H9 (cell line): ENCODE results near the gene ADAMTSL2. TPM values are rescaled to one million over a fixed set of nuclear protein-coding genes. Genes with fewer than 3 reads are reported as not detected.
A peak's percentile ranks its signal among the peaks of the same experiment; 100 is the strongest.

Source experiments
- DNase-seq: peaks from one replicate; pipeline ENCODE4 v3.0.0-alpha.2; 2017
- H2AFZ ChIP-seq: one replicate; pipeline ENCODE4 v1.6.1; 2013; ENCODE audit warnings: mild to moderate bottlenecking, low read length, control low read depth, moderate library complexity
- H2AK5ac ChIP-seq: 2 replicates; pipeline ENCODE4 v1.6.1; 2013; ENCODE audit warnings: low read length, control low read depth, mixed read lengths; ENCODE audit not compliant: insufficient read length
- H2BK120ac ChIP-seq: one replicate; pipeline ENCODE4 v1.6.1; 2013; ENCODE audit warnings: low read depth, mild to moderate bottlenecking, low read length, control low read depth, inconsistent platforms; ENCODE audit not compliant: poor library complexity, severe bottlenecking
- H2BK12ac ChIP-seq: 2 replicates; pipeline ENCODE4 v1.6.1; 2013; ENCODE audit warnings: low read length, control low read depth, mixed read lengths, low read depth; ENCODE audit not compliant: insufficient read length
- H2BK15ac ChIP-seq: 2 replicates; pipeline ENCODE4 v1.6.1; 2013; ENCODE audit warnings: low read depth, low read length, control low read depth
- H2BK20ac ChIP-seq: one replicate; pipeline ENCODE4 v1.6.1; 2013; ENCODE audit warnings: low read depth, mild to moderate bottlenecking, low read length, control low read depth, inconsistent platforms; ENCODE audit not compliant: poor library complexity, severe bottlenecking
- H2BK5ac ChIP-seq: 2 replicates; pipeline ENCODE4 v1.6.1; 2013; ENCODE audit warnings: low read length, control low read depth, mixed read lengths; ENCODE audit not compliant: insufficient read length
- H3K14ac ChIP-seq: 2 replicates; pipeline ENCODE4 v1.6.1; 2013; ENCODE audit warnings: low read length, control low read depth; ENCODE audit not compliant: insufficient read depth
- H3K18ac ChIP-seq: 2 replicates; pipeline ENCODE4 v1.6.1; 2013; ENCODE audit warnings: low read depth, mild to moderate bottlenecking, mixed read lengths, low read length, control low read depth; ENCODE audit not compliant: insufficient read length
- H3K23ac ChIP-seq: 2 replicates; pipeline ENCODE4 v1.6.1; 2013; ENCODE audit warnings: low read length, control low read depth, mixed read lengths, low read depth; ENCODE audit not compliant: insufficient read length
- H3K23me2 ChIP-seq: 2 replicates; pipeline ENCODE4 v1.6.1; 2013; ENCODE audit warnings: low read depth, mild to moderate bottlenecking, mixed read lengths, low read length, control low read depth; ENCODE audit not compliant: insufficient read length, poor library complexity, severe bottlenecking
- H3K27ac ChIP-seq: 2 replicates; pipeline ENCODE4 v1.5.1; 2013; ENCODE audit warnings: low read length, control low read depth, mixed read lengths, low read depth; ENCODE audit not compliant: insufficient read length
- H3K27me3 ChIP-seq: 2 replicates; pipeline ENCODE4 v1.6.1; 2013; ENCODE audit warnings: low read length, control low read depth, inconsistent platforms; ENCODE audit not compliant: insufficient read depth
- H3K4ac ChIP-seq: 2 replicates; pipeline ENCODE4 v1.6.1; 2013; ENCODE audit warnings: low read depth, mild to moderate bottlenecking, control low read depth, inconsistent platforms, low read length, moderate library complexity
- H3K4me1 ChIP-seq: 2 replicates; pipeline ENCODE4 v1.6.1; 2013; ENCODE audit warnings: low read length, control low read depth, inconsistent platforms; ENCODE audit not compliant: insufficient read depth
- H3K4me2 ChIP-seq: 2 replicates; pipeline ENCODE4 v1.6.1; 2013; ENCODE audit warnings: low read length, control low read depth, mixed read lengths; ENCODE audit not compliant: insufficient read length, insufficient read depth
- H3K56ac ChIP-seq: 2 replicates; pipeline ENCODE4 v1.6.1; 2013; ENCODE audit warnings: low read depth, mild to moderate bottlenecking, mixed read lengths, low read length, control low read depth; ENCODE audit not compliant: insufficient read length
- H3K79me1 ChIP-seq: 2 replicates; pipeline ENCODE4 v1.6.1; 2013; ENCODE audit warnings: low read depth, mild to moderate bottlenecking, moderate library complexity, low read length, control low read depth, inconsistent platforms; ENCODE audit not compliant: insufficient read depth, poor library complexity, severe bottlenecking
- H3K79me2 ChIP-seq: 2 replicates; pipeline ENCODE4 v1.6.1; 2013; ENCODE audit warnings: low read length, control low read depth, inconsistent platforms; ENCODE audit not compliant: insufficient read depth
- H3K9ac ChIP-seq: 2 replicates; pipeline ENCODE4 v1.6.1; 2013; ENCODE audit warnings: low read length, control low read depth, mixed read lengths; ENCODE audit not compliant: insufficient read length; ENCODE audit errors: extremely low read depth
- H3K9me3 ChIP-seq: one replicate; pipeline ENCODE4 v1.6.1; 2013; ENCODE audit warnings: low read depth, low read length, inconsistent platforms; ENCODE audit not compliant: control insufficient read depth
- H3T11ph ChIP-seq: one replicate; pipeline ENCODE4 v1.6.1; 2013; ENCODE audit warnings: mild to moderate bottlenecking, low read length, control low read depth, inconsistent platforms
- H4K20me1 ChIP-seq: one replicate; pipeline ENCODE4 v1.6.1; 2013; ENCODE audit not compliant: control insufficient read depth, insufficient read length, insufficient read depth
- H4K5ac ChIP-seq: 2 replicates; pipeline ENCODE4 v1.6.1; 2013; ENCODE audit warnings: low read depth, mild to moderate bottlenecking, mixed read lengths, low read length, control low read depth; ENCODE audit not compliant: insufficient read length
- H4K8ac ChIP-seq: replicated peaks from 2 replicates; pipeline ENCODE4 v1.6.1; 2013; ENCODE audit warnings: low read length, control low read depth, mixed read lengths, low read depth; ENCODE audit not compliant: insufficient read length
- H4K91ac ChIP-seq: 2 replicates; pipeline ENCODE4 v1.6.1; 2013; ENCODE audit warnings: low read depth, mild to moderate bottlenecking, moderate library complexity, mixed read lengths, low read length, control low read depth; ENCODE audit not compliant: insufficient read length
- H3K27ac Mint-ChIP-seq, 3 experiments: 2 replicates in 2 of 3; 3 replicates in 1 of 3; pipeline ENCODE4 v1.8.0; 2020 to 2021; ENCODE audit warnings: mixed read lengths in 3 of 3, mild to moderate bottlenecking in 1 of 3, moderate library complexity in 1 of 3
- H3K27me3 Mint-ChIP-seq: 2 replicates; pipeline ENCODE4 v1.8.0; 2021; ENCODE audit warnings: low read depth, mild to moderate bottlenecking, moderate library complexity, mixed read lengths
- H3K36me3 Mint-ChIP-seq, 3 experiments: 2 replicates in 2 of 3; 3 replicates in 1 of 3; pipeline ENCODE4 v1.8.0; 2020 to 2021; ENCODE audit warnings: low read depth in 3 of 3, mixed read lengths in 3 of 3; ENCODE audit not compliant: insufficient read depth in 1 of 3
- H3K4me1 Mint-ChIP-seq, 2 experiments: 2 replicates each; pipeline ENCODE4 v1.8.0; 2020; ENCODE audit warnings: mixed read lengths in 2 of 2
- H3K4me3 Mint-ChIP-seq, 2 experiments: 2 replicates in 1 of 2; 3 replicates in 1 of 2; pipeline ENCODE4 v1.8.0; 2020 to 2021; ENCODE audit warnings: mild to moderate bottlenecking in 2 of 2, mixed read lengths in 2 of 2, moderate library complexity in 1 of 2
- H3K9me3 Mint-ChIP-seq, 2 experiments: 2 replicates in 1 of 2; 3 replicates in 1 of 2; pipeline ENCODE4 v1.8.0; 2020; ENCODE audit warnings: mild to moderate bottlenecking in 2 of 2, mixed read lengths in 2 of 2, moderate library complexity in 1 of 2
- CTCF ChIP-seq: fragments of 200-600 bp; sonication (generic); conservative IDR thresholded peaks from 3 replicates; pipeline ENCODE4 v1.8.0; 2021; ENCODE audit warnings: antibody characterized with exemption, mild to moderate bottlenecking
- WGBS: extraction: QIAGEN DNeasy Blood & Tissue Kit; methylation state at CpG from one replicate; pipeline ENCODE4 v1.1.7; 2013; ENCODE audit warnings: missing lambda C conversion rate, low lambda C conversion rate, mixed read lengths; ENCODE audit not compliant: insufficient read length; ENCODE audit errors: extremely low coverage; 5-methylcytosine and 5-hydroxymethylcytosine counted together
- total RNA-seq: library from RNA; stranded (reverse); gene quantifications from 2 replicates; pipeline ENCODE4 v1.2.1, GENCODE V29; 2021

The ADAMTSL2 gene
- total RNA-seq, 1 experiment from 2014 or later = 0.61 TPM

DNA sequence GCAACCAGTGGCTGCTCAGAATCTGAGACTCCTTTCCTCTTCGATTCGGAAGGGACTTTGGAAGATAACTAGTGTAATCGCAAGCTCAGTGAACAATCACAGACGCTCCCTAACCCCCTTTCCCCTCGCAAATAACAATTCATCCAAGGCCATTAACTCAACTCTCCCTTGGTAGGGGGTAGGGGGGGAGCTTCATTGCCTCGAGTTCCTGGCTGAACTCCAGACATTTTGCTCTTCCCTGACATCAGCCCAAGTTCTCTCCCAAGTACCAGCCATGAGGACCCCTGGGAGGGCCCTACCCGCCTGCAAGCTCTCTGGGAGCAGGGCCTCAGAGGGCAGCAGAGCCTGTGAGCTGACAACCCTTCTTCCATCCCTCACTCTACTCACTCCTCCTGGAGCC is 66.2 kb downstream of the ADAMTSL2 start:
- no peak overlapping the region for H3T11ph ChIP-seq
- no peak overlapping the region for H2BK20ac ChIP-seq
- peaks cover 13% of the 10 kb centered on the region for H3K27me3 Mint-ChIP-seq
- H3K18ac ChIP-seq = no peak overlapping the region
- no peak overlapping the region for H2AK5ac ChIP-seq
- H4K8ac ChIP-seq = no peak overlapping the region
- no peak for TF ChIP-seq CTCF
- no peaks in the 10 kb centered on the region for H4K20me1 ChIP-seq
- no peak overlapping the region for H3K23ac ChIP-seq
- H3K4me2 ChIP-seq = no peak overlapping the region
- H3K36me3 Mint-ChIP-seq = peaks cover 3 to 10% (median 10%) of the 10 kb centered on the region in 3 experiments; a peak in 6 of 7 replicates
- no peak overlapping the region for H2BK120ac ChIP-seq
- H3K4me3 Mint-ChIP-seq = no peak overlapping the region
- peaks cover 4% of the 10 kb centered on the region for H3K9me3 ChIP-seq
- H3K9ac ChIP-seq = no peak overlapping the region
- H3K4me1 Mint-ChIP-seq = peaks cover 5 to 22% of the 10 kb centered on the region in 2 experiments; a peak in 3 of 4 replicates
- no peak overlapping the region for H4K91ac ChIP-seq
- no peak overlapping the region for H3K56ac ChIP-seq
- H3K79me1 ChIP-seq = no peaks in the 10 kb centered on the region
- H3K9me3 Mint-ChIP-seq = peaks cover 19 to 22% of the 10 kb centered on the region in 2 experiments
- H2BK12ac ChIP-seq = no peak overlapping the region
- no peaks in the 10 kb centered on the region for H3K27me3 ChIP-seq
- H2AFZ ChIP-seq = no peak overlapping the region
- no peak overlapping the region for H2BK5ac ChIP-seq
- no peak overlapping the region for H2BK15ac ChIP-seq
- no peak overlapping the region; the same call in 1 of the 2 replicates for H3K14ac ChIP-seq
- H3K4ac ChIP-seq = no peak overlapping the region
- H3K79me2 ChIP-seq = no peaks in the 10 kb centered on the region
- peak overlapping the region in 1 of 3 experiments; percentile 67; a peak in 1 of 7 replicates for H3K27ac Mint-ChIP-seq
- no peak for DNase-seq
- no peaks in the 10 kb centered on the region for H3K23me2 ChIP-seq
- H3K27ac ChIP-seq = no peak overlapping the region
- H3K4me1 ChIP-seq = no peaks in the 10 kb centered on the region
- H4K5ac ChIP-seq = no peak overlapping the region
- no CpG with 5 or more reads among the region's 7 CpGs for WGBS
